SIG-M5 (cell line): ENCODE results near the gene ZKSCAN5.
"Not testable (repeated sequence)": the region's sequence is repeated elsewhere in the genome, so short reads cannot be mapped to it uniquely, and the experiment has no call there.

Experiments used
- DNase-seq: peaks from one replicate; lab custom pipeline; 2025; lab: John Stamatoyannopoulos, UW

Gene ZKSCAN5

GRCh38 chr7:99497766-99498545 is 6.5 kb upstream of the ZKSCAN5 start:
- DNase-seq, result no peak

GRCh38 chr7:99498546-99498944 is 5.9 kb upstream of the ZKSCAN5 start:
- DNase-seq, result no peak

DNA sequence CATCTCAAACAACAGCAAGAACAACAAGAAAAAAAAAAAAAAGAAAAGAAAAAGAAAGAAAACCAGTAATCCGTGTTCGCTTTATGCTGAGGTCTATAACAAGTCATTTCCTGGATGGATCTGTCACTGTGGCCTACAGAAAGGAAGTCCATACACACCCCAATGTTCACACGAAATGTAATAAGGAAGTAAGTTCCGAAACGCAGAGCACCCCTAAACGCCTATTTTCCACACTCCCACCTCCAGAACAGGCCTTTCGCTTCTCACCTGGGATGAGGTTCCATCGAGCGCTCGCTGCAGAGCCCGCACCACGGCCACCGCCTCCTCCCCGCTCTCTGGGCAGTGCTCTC is 5.1 kb upstream of the ZKSCAN5 start:
- DNase-seq, result no peak

- DNase-seq, result peak; percentile 10
Measured at GRCh38 chr7:99499721-99500636, 4.5 kb upstream of the ZKSCAN5 start, which contains the start of gene ZNF394. Gene ZNF394 (minus strand): TSS chr7:99500281. CDS start chr7:99500093, 188 bp downstream.

- no peak for DNase-seq
Measured at GRCh38 chr7:99500637-99501009, 3.8 kb upstream of the ZKSCAN5 start.

- not testable (repeated sequence) for DNase-seq
Measured at GRCh38 chr7:99501236-99501635, 3.2 kb upstream of the ZKSCAN5 start.

- peak; percentile 66 for DNase-seq
Measured at GRCh38 chr7:99504281-99504602, 220 bp upstream of the ZKSCAN5 start.

DNA sequence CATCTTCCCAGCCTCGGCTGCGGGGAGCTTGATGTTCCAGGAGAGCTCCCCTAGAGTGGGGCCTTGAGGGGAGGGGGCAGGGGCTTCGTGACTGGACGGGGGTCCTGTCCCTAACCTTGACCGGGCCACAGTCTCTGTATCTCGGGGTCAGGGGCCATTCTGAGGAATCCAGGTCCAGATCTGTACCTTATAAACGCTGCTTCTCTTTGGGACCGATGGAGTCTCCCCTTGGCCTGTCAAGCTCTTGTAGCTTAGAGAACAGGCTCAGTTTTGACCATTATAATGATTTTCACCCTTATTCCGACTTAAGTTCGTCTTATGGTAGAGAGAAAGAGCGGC is 831 bp downstream of the ZKSCAN5 start:
- DNase-seq, result no peak

DNA sequence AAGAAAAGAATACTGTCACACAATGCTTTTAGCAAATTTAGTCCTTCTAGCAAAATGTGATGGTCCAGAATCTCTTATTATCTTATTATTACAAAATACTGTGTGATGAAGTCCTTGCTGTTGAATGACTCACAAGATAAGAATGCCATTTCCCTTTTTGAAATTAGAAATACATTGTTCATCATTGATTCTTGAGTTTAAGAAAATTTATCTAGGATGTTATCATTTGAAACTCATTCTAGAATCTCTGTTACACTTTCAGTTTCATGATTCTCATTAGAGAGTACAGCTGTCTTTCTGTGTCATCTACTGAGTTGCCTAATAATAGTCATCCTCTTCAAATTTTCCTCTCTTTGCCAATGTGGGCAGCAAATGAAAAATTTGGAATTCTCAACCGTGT is 9.6 kb downstream of the ZKSCAN5 start:
- no peak for DNase-seq

DNA sequence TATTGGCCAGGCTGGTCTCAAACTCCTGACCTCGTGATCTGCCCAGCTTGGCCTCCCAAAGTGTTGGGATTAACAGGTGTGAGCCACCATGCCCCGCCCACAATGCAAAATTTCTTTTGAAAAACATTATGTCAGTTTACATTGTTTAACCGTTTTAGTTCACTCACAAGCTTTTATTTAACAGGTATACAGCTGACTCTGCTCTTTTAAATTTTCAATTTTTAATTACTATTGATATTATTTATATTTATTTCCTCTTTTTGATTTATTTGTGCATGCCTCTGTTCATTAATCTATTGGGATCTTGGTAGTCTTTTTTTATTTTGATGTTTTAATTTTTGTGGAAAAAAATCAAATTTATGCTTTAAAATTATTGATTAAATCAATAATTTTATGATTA is 16.9 kb downstream of the ZKSCAN5 start:
- DNase-seq, result no peak

GRCh38 chr7:99525713-99526440 is 21.4 kb downstream of the ZKSCAN5 start:
- DNase-seq, result no peak

- DNase-seq, result no peak
Measured at GRCh38 chr7:99531354-99531765, 26.9 kb downstream of the ZKSCAN5 start.

DNA sequence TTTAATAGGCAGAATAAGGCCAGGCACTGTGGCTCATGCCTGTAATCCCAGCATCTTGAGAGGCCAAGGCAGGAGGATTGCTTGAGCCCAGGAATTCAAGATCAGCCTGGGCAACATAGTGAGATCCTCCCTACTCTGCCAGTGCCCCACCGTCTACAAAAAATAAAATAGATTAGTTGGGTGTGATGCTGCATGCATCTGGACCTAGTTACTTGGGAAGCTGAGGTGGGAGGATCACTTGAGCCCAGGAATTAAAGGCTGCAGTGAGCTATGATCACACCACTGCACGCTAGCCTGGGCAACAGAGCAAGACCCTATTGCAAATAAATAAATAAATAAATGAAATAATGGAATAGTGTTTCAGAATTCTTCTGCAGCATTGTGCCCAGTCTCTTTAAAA is 31.2 kb downstream of the ZKSCAN5 start:
- no peak for DNase-seq

DNA sequence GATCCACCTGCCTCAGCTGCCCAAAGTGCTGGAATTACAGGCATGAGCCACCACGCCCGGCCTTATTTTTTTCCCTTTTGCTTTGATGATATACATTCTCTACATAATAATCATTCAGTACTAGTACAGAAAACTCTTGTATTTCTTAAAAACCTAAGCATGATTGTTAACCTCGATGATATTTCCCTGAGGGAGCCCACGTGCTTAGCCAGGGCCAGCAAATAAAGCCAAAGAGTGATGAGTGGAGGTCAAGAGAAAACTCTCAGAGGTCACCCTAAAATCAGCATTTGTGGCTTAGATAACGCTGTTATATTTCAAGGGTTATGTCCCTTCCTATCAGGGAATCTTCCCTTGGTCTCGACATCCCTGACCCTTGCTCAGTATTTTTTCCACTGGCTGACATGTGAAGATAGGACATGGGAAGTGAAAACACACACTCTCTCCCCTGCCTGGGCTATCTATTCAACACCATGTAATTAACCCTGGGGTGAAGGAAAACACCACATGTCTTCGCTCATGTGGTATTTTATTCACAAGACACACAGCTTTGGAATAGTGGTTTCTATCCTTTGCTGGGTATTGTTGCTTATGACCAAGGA is 34.9 kb downstream of the ZKSCAN5 start:
- DNase-seq, result no peak

- DNase-seq, result no peak
Measured at GRCh38 chr7:99540542-99540941, 36.1 kb downstream of the ZKSCAN5 start.

DNA sequence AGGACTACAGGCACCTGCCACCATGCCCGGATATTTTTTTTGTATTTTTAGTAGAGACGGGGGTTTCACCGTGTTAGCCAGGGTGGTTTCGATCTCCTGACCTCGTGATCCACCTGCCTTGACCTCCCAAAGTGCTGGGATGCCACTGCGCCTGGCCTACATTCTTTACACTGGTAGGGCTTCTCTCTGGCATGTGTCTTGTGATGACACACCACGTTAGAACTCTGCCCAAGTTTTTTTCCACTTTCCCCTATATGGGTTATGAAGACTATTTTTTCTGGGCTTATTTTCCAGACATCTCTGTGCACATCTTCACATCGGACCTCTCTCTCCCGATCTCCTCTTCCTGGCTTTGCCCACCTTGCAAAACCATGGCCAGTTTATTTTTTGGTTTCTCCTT is 36.8 kb downstream of the ZKSCAN5 start:
- no peak for DNase-seq

DNA sequence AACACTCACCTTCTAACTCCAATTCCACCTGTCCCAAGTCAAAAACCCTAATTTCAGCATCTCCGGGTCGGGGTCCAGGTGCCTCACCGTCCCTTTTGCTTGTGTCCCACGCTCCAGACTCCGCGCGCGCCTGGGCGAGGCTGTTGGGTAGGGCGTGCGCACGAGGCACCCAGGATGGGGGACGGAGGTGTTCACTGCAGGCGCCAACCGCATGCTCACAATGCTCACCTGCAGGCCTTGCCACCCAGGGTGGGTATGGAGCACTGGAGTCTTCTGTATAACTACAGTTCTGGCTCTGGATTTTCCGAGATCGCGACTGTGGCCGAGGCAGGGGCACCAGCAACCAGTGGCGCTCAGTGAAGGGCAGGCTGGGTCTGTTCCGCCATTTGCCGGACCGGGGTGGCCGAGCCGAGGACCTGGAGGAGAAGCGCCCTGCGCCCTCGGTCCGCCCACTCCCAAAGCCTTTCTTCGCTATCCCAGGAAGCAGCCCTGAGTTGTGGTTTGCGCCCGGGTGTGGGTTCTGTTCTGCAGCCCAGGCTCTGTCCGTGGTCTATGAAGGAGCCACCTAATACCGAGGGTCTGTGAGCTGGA is 38.7 kb downstream of the ZKSCAN5 start:
- DNase-seq, result no peak

DNA sequence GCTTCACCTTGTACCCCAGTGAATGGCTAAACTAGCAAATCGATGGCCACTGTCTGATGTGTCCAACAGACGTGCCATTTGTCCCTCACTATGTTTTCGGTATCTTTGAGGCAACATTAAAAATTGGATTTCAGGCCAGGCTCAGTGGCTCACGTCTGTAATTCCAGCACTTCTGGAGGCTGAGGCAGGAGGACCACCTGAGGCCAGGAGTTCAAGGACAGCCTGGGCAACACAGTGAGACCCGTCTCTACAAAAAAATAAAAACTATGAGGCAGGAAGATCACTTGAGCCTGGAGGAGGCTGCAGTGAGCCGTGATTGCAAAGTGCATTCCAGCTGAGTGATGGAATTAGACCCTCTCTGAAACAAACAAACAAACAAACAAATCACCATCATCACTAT is 39.5 kb downstream of the ZKSCAN5 start:
- DNase-seq, result no peak

DNA sequence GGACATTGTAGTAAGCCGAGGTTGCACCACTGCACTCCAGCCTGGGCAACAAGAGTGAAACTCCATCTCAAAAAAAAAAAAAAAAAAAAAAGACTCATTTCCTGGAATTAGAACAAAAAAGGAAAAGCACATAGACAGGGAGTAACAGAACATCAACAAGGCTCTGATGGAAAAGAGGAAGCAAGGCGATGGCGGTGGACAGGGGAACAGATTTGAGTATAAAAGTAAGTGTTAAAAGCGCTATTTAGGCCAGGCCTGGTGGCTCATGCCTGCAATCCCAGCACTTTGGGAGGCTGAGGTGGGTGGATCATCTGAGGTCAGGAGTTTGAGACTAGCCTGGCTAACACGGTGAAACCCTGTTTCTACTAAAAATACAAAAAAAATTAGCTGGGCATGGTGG is 40.8 kb downstream of the ZKSCAN5 start:
- not testable (repeated sequence) for DNase-seq

- DNase-seq, result not testable (repeated sequence)
Measured at GRCh38 chr7:99549545-99549944, 45.1 kb downstream of the ZKSCAN5 start.

- DNase-seq, result no peak
Measured at GRCh38 chr7:99551334-99551733, 46.9 kb downstream of the ZKSCAN5 start.
